AG09319 (cell line): ENCODE results near the gene C12orf50.
"Not testable (repeated sequence)": the region's sequence is repeated elsewhere in the genome, so short reads cannot be mapped to it uniquely, and the experiment has no call there.

Source experiments
- DNase-seq: peaks from one replicate; pipeline ENCODE4 v3.0.0-alpha.2; 2010; ENCODE audit warnings: low read depth; ENCODE audit errors: extremely low read depth
- CTCF ChIP-seq: IDR thresholded peaks from 2 replicates; pipeline ENCODE4 v1.5.1; 2011; ENCODE audit warnings: low read depth, mild to moderate bottlenecking, inconsistent platforms, low read length, moderate library complexity

The C12orf50 gene

GRCh38 chr12:87988534-87988933, 40.7 kb downstream of the C12orf50 start:
- DNase-seq: no peak
- no peak for TF ChIP-seq CTCF

GRCh38 chr12:87985069-87985675, 44.0 kb downstream of the C12orf50 start:
- no peak for DNase-seq
- TF ChIP-seq CTCF: no peak

GRCh38 chr12:87982208-87982607, 47.0 kb downstream of the C12orf50 start:
- DNase-seq: no peak

GRCh38 chr12:87981495-87981894, 47.7 kb downstream of the C12orf50 start:
- TF ChIP-seq CTCF: no peak
- no peak for DNase-seq

More at GRCh38 chr12:87982208-87982607, 47.0 kb downstream of the C12orf50 start:
- no peak for TF ChIP-seq CTCF

GRCh38 chr12:87975879-87976278, 53.3 kb downstream of the C12orf50 start:
- no peak for DNase-seq
- TF ChIP-seq CTCF: no peak

GRCh38 chr12:87967871-87968270, 61.3 kb downstream of the C12orf50 start:
- TF ChIP-seq CTCF: no peak
- DNase-seq: no peak

- no peak for DNase-seq
- TF ChIP-seq CTCF: no peak
These were observed 68.6 kb downstream of the C12orf50 start for GRCh38 chr12:87960566-87960965.

GRCh38 chr12:87954028-87954427, 75.2 kb downstream of the C12orf50 start:
- not testable (repeated sequence) for DNase-seq
